Psoas muscle (tissue), 8 donors: ENCODE measurements around the gene KBTBD12. TPM values are rescaled to one million over a fixed set of nuclear protein-coding genes. Genes with fewer than 3 reads are reported as not detected.

Source experiments
- ATAC-seq, 4 donors: fragments of 200-7000 bp; cut with Tn5 transposase; one replicate each; pipeline ENCODE4 v1.9.1; 2020; ENCODE audit warnings: moderate library complexity in 3 of 4, mild to moderate bottlenecking in 2 of 4
- DNase-seq, 2 donors: peaks; one replicate each; pipeline ENCODE4 v3.0.0-alpha.2; 2020
- H3K27ac ChIP-seq: fragments of 200-600 bp; one replicate; pipeline ENCODE4 v1.8.0; 2022
- H3K27me3 ChIP-seq, 3 donors: fragments of 200-600 bp in 1 of 3; one replicate each; pipeline versions ENCODE4 v1.6.1 to v1.8.0; 2013 to 2022; ENCODE audit warnings: low read length in 2 of 3, mild to moderate bottlenecking in 2 of 3, moderate library complexity in 1 of 3; ENCODE audit not compliant: insufficient read depth in 3 of 3
- H3K36me3 ChIP-seq, 2 donors: fragments of 200-600 bp in 1 of 2; one replicate each; pipeline versions ENCODE4 v1.6.1 to v1.8.0; 2013 to 2022; ENCODE audit warnings: low read depth in 1 of 2, mild to moderate bottlenecking in 1 of 2, moderate library complexity in 1 of 2; ENCODE audit not compliant: insufficient read depth in 1 of 2
- H3K4me1 ChIP-seq: fragments of 200-600 bp; one replicate; pipeline ENCODE4 v1.8.0; 2022
- H3K4me3 ChIP-seq: fragments of 200-600 bp; one replicate; pipeline ENCODE4 v1.8.0; 2022; ENCODE audit warnings: mild to moderate bottlenecking
- H3K9me3 ChIP-seq: fragments of 200-600 bp; one replicate; pipeline ENCODE4 v1.8.0; 2022
- WGBS, 3 donors: extraction: QIAGEN DNeasy Blood & Tissue Kit; methylation state at CpG; one replicate each; pipeline versions ENCODE4 v1.1.6 to v1.1.7; 2013; 5-methylcytosine and 5-hydroxymethylcytosine counted together
- intact Hi-C, 2 donors: fragments of 100-400 bp; cut with DNase I; formaldehyde crosslinking; loops; one replicate each; pipeline versions ENCODE4 v1.11.0 to v1.14.2; 2022
- polyA plus RNA-seq, 3 donors: library from polyadenylated mRNA; stranded (reverse); fragments of 200-250 nt; gene quantifications; one replicate each; pipeline ENCODE4 v1.2.3, GENCODE V29; 2013
- total RNA-seq, 4 donors: library from RNA; stranded (reverse); fragmentation: NEBNext Ultra II Directional in 2 of 4; extraction: Animal tissue kit (Norgen Biotek cat#: 25700) in 2 of 4; gene quantifications; one replicate each; pipeline versions ENCODE4 v1.2.1 to v1.2.4, GENCODE V29; 2021 to 2023
- TF ChIP-seq, protein P1 (sequence below): fragments of 200-600 bp; IDR thresholded peaks from one replicate; pipeline ENCODE4 v1.8.0; 2022; ENCODE audit warnings: antibody characterized with exemption
- donor health status: healthy with polysubstance abuse.
- donor health status: DM: no; HTN: no; CAD: no; lungs with moderate emphysema.
- donor health status: Bipolar disorder and iron deficiency.
- donor health status: healthy.
- donor health status: DM: yes; HTN: yes; CAD: no.
- donor health status: DM: no; HTN: no; CAD: no.
- donor health status: DM: no; HTN: no; CAD: no.
- donor health status: DM: yes; HTN: yes; CAD: no.

KBTBD12 gene
- total and polyA plus RNA-seq, 7 donors, result 2.1 to 47.5 (median 20.6) TPM

DNA sequence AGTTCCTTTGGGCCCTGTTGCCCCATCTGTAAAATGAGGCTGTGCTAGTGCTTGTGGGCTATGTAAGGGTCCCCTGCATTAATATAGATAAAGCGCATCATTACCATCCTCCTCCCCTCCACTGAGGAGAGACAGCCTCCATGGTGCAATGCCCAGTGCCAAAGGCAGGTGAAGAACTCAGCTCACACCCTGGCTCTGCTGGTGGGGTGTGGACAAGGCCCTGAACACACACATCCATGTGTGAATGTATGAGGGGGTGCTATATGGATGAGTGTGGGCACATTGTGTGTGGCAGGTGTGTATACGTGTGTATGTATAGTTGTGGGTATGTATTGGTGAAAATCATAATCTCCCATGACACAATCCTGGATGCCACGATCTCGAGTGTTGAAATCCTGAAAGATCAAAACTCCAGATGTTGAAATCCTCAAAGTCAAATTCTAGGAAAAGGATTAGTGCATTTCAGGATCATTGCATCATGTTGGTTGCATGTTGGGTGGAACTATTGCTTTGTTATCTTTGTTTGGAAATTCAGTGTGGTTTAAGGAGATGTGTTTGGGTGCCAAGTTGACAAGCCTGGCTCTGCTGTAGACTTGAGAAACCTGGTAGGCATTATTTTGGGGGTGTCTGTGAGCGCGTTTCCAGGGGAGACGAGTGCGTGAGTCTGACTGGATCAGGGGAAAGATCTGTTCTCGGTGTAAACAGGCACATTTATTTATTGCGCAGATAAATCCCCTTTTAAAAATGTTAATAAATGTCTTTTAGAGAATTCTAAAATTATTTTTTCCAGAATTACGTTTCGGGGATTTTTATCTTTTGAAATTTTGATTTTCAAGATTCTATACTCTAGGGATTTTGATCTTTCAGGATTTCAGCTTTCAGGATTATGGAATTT is 95.2 kb downstream of the KBTBD12 start:
- no peak for DNase-seq
- Histone ChIP-seq H3K9me3 (no peaks in the 10 kb centered on the region), H3K27me3 (peaks cover 0 to 7% (median 0%) of the 10 kb centered on the region in 3 donors), H3K4me1 (no peaks in the 10 kb centered on the region), H3K4me3 (no peak overlapping the region), H3K27ac (no peak overlapping the region), H3K36me3 (no peaks in the 10 kb centered on the region)
- intact Hi-C loops, result no loop called here
- no peak for ATAC-seq
- TF ChIP-seq, protein P1, sequence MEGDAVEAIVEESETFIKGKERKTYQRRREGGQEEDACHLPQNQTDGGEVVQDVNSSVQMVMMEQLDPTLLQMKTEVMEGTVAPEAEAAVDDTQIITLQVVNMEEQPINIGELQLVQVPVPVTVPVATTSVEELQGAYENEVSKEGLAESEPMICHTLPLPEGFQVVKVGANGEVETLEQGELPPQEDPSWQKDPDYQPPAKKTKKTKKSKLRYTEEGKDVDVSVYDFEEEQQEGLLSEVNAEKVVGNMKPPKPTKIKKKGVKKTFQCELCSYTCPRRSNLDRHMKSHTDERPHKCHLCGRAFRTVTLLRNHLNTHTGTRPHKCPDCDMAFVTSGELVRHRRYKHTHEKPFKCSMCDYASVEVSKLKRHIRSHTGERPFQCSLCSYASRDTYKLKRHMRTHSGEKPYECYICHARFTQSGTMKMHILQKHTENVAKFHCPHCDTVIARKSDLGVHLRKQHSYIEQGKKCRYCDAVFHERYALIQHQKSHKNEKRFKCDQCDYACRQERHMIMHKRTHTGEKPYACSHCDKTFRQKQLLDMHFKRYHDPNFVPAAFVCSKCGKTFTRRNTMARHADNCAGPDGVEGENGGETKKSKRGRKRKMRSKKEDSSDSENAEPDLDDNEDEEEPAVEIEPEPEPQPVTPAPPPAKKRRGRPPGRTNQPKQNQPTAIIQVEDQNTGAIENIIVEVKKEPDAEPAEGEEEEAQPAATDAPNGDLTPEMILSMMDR, result no peak
- WGBS, 3 donors, result 86 to 90% (median 90%) methylated on average over 12 of the region's 12 CpGs

DNA sequence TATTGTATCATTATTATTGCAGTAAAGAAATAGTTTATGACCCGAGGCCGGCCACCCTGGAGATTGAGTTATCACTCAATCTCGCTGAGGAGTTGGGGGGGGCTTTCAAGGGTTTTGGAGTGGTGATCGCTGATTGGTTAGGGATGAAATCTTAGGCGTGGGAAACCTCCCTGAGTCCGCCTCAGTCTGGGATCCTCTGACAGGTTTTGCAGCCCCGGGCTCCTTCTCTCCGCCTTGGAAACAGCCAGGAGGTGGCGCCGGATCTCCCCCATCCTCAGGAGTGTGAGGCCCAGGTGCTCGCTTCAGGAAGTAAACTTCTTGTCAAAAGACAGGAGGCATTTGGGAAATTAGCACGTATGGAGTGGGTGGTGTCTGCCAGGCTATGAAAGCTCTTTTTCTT is 96.1 kb downstream of the KBTBD12 start:
- ATAC-seq (no peak), DNase-seq (no peak)
- intact Hi-C loops, result no loop called here
- H3K27ac ChIP-seq, result no peak overlapping the region
- peaks cover 0 to 7% (median 0%) of the 10 kb centered on the region in 3 donors for H3K27me3 ChIP-seq
- WGBS, 3 donors, result 16 to 20% (median 18%) methylated on average over 12 of the region's 12 CpGs
- H3K4me1 ChIP-seq, result no peaks in the 10 kb centered on the region
- no peaks in the 10 kb centered on the region for H3K9me3 ChIP-seq
- H3K36me3 ChIP-seq, result no peaks in the 10 kb centered on the region
- TF ChIP-seq, protein P1, result no peak
- H3K4me3 ChIP-seq, result no peak overlapping the region

DNA sequence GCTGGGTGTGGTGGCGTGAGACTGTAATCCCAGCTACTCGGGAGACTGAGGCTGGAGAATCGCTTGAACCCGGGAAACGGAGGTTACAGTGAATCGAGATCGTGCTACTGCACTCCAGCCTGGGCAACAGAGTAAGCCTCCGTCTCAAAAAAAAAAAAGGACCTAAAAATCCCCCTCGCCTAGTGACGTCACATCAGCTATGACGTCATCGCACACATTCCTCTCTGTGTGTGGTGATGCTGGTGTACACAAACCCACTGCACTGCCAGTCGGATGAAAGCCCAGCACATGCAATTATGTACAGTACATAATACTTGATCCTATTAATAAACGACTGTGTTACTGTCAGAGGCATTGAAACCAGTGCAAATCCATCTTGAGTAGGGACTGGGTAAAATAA is 97.0 kb downstream of the KBTBD12 start:
- TF ChIP-seq, protein P1, result no peak
- no peak for ATAC-seq
- no peaks in the 10 kb centered on the region for H3K36me3 ChIP-seq
- no peak overlapping the region for H3K27ac ChIP-seq
- no peaks in the 10 kb centered on the region for H3K4me1 ChIP-seq
- intact Hi-C loops, result no loop called here
- H3K27me3 ChIP-seq, result peaks cover 0 to 7% (median 0%) of the 10 kb centered on the region in 3 donors
- DNase-seq, result no peak
- 88 to 90% (median 88%) methylated on average over 14 of the region's 14 CpGs for WGBS, 3 donors
- H3K9me3 ChIP-seq, result no peaks in the 10 kb centered on the region
- no peak overlapping the region for H3K4me3 ChIP-seq

DNA sequence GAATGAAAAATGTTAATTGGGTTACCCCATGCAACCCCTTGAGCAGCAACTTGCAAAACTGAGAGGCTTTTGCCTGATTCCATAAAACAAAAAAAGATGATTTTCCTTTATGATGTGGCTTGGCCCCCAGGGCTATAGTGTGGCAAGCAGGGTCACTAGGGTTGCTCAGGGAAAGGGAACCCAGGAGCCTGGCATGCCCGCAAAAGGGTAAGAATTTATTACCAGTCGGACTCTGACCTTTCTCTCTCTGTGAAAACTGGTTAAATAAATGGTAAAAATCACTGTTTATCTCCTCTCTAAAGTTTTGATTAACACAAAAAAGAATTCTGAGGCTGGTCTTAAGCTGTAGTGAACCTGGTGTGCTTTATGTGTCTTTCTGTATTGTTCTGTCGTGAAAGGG is 99.5 kb downstream of the KBTBD12 start:
- no peak for DNase-seq
- 92 to 97% (median 94%) methylated on average over 3 of the region's 3 CpGs for WGBS, 3 donors
- TF ChIP-seq, protein P1, result no peak
- H3K36me3 ChIP-seq, result no peaks in the 10 kb centered on the region
- intact Hi-C loops, result no loop called here
- H3K4me1 ChIP-seq, result no peaks in the 10 kb centered on the region
- H3K9me3 ChIP-seq, result no peaks in the 10 kb centered on the region
- no peak for ATAC-seq
- H3K4me3 ChIP-seq, result no peak overlapping the region
- H3K27ac ChIP-seq, result no peak overlapping the region
- no peaks in the 10 kb centered on the region for H3K27me3 ChIP-seq
